K562 (cell line): ENCODE measurements around the gene TTC39C. TPM values are rescaled to one million over a fixed set of nuclear protein-coding genes. Genes with fewer than 3 reads are reported as not detected.

Experiments
- ATAC-seq: fragments of 200-7000 bp; cut with Tn5 transposase; 3 replicates; pipeline ENCODE4 v1.9.1; 2020; ENCODE audit warnings: moderate library complexity
- BruUV-seq: library from RNA; stranded (reverse); fragments of 400-500 nt; replicated peaks from 2 replicates; lab custom pipeline; 2021; lab: Mats Ljungman, UMichigan
- CTCF ChIA-PET: fragments of 300-600 bp; formaldehyde crosslinking; extraction: SDS; loops from one replicate; lab custom pipeline; 2021; ENCODE audit warnings: low intra/inter-chr PET ratio; lab: Yijun Ruan, JAX
- POLR2A ChIA-PET: fragments of 300-600, 350-650 bp; sonication (Branson Sonifier 250); formaldehyde crosslinking; extraction: SDS; loops from one replicate; lab custom pipeline; 2021; ENCODE audit warnings: antibody characterized with exemption, inconsistent platforms; lab: Yijun Ruan, JAX
- DNase-seq, 4 experiments: peaks; one replicate each; pipeline versions ENCODE4 v3.0.0 to v3.0.0-alpha.2; 2011 to 2018; ENCODE audit warnings: low spot score in 3 of 4, mixed read lengths in 3 of 4; ENCODE audit errors: extremely low read depth in 1 of 4
- FAIRE-seq: peaks from 2 replicates; lab custom pipeline; 2011; peaks lifted over from hg19 to GRCh38; lab: Jason Lieb, UNC
- H2AFZ ChIP-seq: 2 replicates; pipeline ENCODE4 v1.6.0; 2011; ENCODE audit warnings: low read depth, low read length, control low read depth, inconsistent platforms
- H3K27ac ChIP-seq: fragments of 200-600 bp; 3 replicates; pipeline ENCODE4 v1.8.0; 2011; ENCODE audit warnings: low read depth, mild to moderate bottlenecking, control low read depth, inconsistent platforms, low read length, moderate library complexity, mixed read lengths; ENCODE audit errors: extremely low read depth
- H3K27me3 ChIP-seq, 2 experiments: fragments of 300-600 bp in 1 of 2; 2 replicates in 1 of 2; 3 replicates in 1 of 2; pipeline versions ENCODE4 v1.6.0 to v1.8.0; 2011; ENCODE audit warnings: inconsistent platforms in 2 of 2, low read length in 2 of 2, mild to moderate bottlenecking in 1 of 2, mixed read lengths in 1 of 2, moderate library complexity in 1 of 2; ENCODE audit not compliant: control insufficient read depth in 2 of 2, insufficient read depth in 2 of 2
- H3K36me3 ChIP-seq: fragments of 300-600 bp; 3 replicates; pipeline ENCODE4 v1.8.0; 2011; ENCODE audit warnings: mild to moderate bottlenecking, low read length, inconsistent platforms; ENCODE audit not compliant: control insufficient read depth, insufficient read depth
- H3K4me1 ChIP-seq, 2 experiments: fragments of 200-600 bp in 1 of 2; replicated peaks in 1 of 2; 2 replicates in 1 of 2; 3 replicates in 1 of 2; pipeline versions ENCODE4 v1.5.1 to v1.8.0; 2011; ENCODE audit warnings: inconsistent platforms in 2 of 2, low read length in 2 of 2, mild to moderate bottlenecking in 1 of 2, mixed read lengths in 1 of 2, moderate library complexity in 1 of 2; ENCODE audit not compliant: control insufficient read depth in 2 of 2, insufficient read depth in 2 of 2
- H3K4me2 ChIP-seq: 2 replicates; pipeline ENCODE4 v1.6.1; 2011; ENCODE audit warnings: low read length, control low read depth, inconsistent platforms, mixed read lengths; ENCODE audit not compliant: insufficient read depth
- H3K4me3 ChIP-seq: fragments of 200-600 bp; sonication (generic), shearing (Covaris generic); 2 replicates; pipeline ENCODE4 v1.5.1; 2016; ENCODE audit warnings: control low read depth, inconsistent platforms
- H3K79me2 ChIP-seq: fragments of 200-600 bp; 3 replicates; pipeline ENCODE4 v1.8.0; 2011; ENCODE audit warnings: low read length, inconsistent platforms; ENCODE audit not compliant: control insufficient read depth, insufficient read depth
- H3K9ac ChIP-seq, 2 experiments: 2 replicates each; pipeline versions ENCODE4 v1.6.0 to v1.6.1; 2011; ENCODE audit warnings: low read depth in 2 of 2, low read length in 2 of 2, control low read depth in 1 of 2, inconsistent platforms in 1 of 2, mild to moderate bottlenecking in 1 of 2, mixed read lengths in 1 of 2; ENCODE audit not compliant: insufficient read depth in 1 of 2
- H3K9me1 ChIP-seq: one replicate; pipeline ENCODE4 v1.6.0; 2011; ENCODE audit warnings: inconsistent platforms, mild to moderate bottlenecking, low read length, moderate library complexity; ENCODE audit not compliant: control insufficient read depth, insufficient read depth
- H3K9me3 ChIP-seq: replicated peaks from 2 replicates; pipeline ENCODE4 v1.5.1; 2011; ENCODE audit warnings: low read depth, low read length, inconsistent platforms; ENCODE audit not compliant: control insufficient read depth, insufficient read depth
- H4K20me1 ChIP-seq: replicated peaks from 2 replicates; pipeline ENCODE4 v1.6.1; 2011; ENCODE audit warnings: low read length, inconsistent platforms, mixed read lengths; ENCODE audit not compliant: control insufficient read depth, insufficient read depth
- C11orf30 ChIP-seq: fragments of 450-650 bp; IDR thresholded peaks from 2 replicates; pipeline ENCODE4 v1.6.1; 2016; ENCODE audit warnings: low read depth, mild to moderate bottlenecking
- JUNB ChIP-seq: fragments of 450-650 bp; formaldehyde crosslinking; conservative IDR thresholded peaks from 2 replicates; pipeline ENCODE4 v1.4.0; 2020; ENCODE audit warnings: mild to moderate bottlenecking
- MAFF ChIP-seq: IDR thresholded peaks from 2 replicates; pipeline ENCODE4 v1.6.1; 2012; ENCODE audit warnings: low read length, improper control_type of control experiment
- MAFG ChIP-seq: fragments of 450-650 bp; conservative IDR thresholded peaks from 2 replicates; pipeline ENCODE4 v1.6.1; 2016; ENCODE audit warnings: missing genetic modification characterization, missing compliant biosample characterization
- MAFK ChIP-seq: IDR thresholded peaks from 2 replicates; pipeline ENCODE4 v1.6.1; 2011; ENCODE audit warnings: low read length, improper control_type of control experiment
- NCOA4 ChIP-seq: fragments of 450-650 bp; IDR thresholded peaks from 2 replicates; pipeline ENCODE4 v1.6.1; 2018; ENCODE audit warnings: mild to moderate bottlenecking; ENCODE audit not compliant: partially characterized antibody
- NFE2 ChIP-seq: IDR thresholded peaks from 2 replicates; pipeline ENCODE4 v1.6.1; 2014; ENCODE audit warnings: antibody characterized with exemption, low read depth
- NFE2L1 ChIP-seq: fragments of 450-650 bp; IDR thresholded peaks from 2 replicates; pipeline ENCODE4 v1.6.1; 2016; ENCODE audit warnings: missing genetic modification characterization, low read depth, mild to moderate bottlenecking, missing compliant biosample characterization, moderate library complexity, borderline replicate concordance
- ZNF316 ChIP-seq: fragments of 450-650 bp; IDR thresholded peaks from 2 replicates; pipeline ENCODE4 v1.6.1; 2016
- WGBS: fragments of 100-300 bp; shearing (Covaris generic); methylation state at CpG from one replicate; pipeline ENCODE4 v1.1.6; 2016; ENCODE audit warnings: low coverage, mixed read lengths; ENCODE audit not compliant: insufficient coverage; ENCODE audit errors: missing lambda C conversion rate; 5-methylcytosine and 5-hydroxymethylcytosine counted together
- in situ Hi-C: fragments of 300-500 bp; cut with MboI; formaldehyde crosslinking; loops from 4 replicates; pipeline ENCODE4 v1.15.0; 2018; ENCODE audit warnings: inconsistent platforms, mixed read lengths
- intact Hi-C: fragments of 100-400 bp; cut with micrococcal nuclease; formaldehyde crosslinking; loops from 2 replicates; pipeline ENCODE4 v1.14.2; 2022
- polyA plus RNA-seq, 8 experiments: library from polyadenylated mRNA; depleted of rRNA in 4 of 8; stranded (reverse) in 5 of 8; unstranded in 3 of 8; fragments of >200 nt; fragmentation: Nextera tagmentation in 2 of 8; fragmentation: Illumina TruSeq in 1 of 8; extraction: Ambion mirVana in 2 of 8; extraction: Trizol in 1 of 8; gene quantifications; 2 replicates each; pipeline versions ENCODE4 v1.2.1 to v1.2.3, GENCODE V29; 2011 to 2014; ENCODE audit warnings: inconsistent platforms in 1 of 8, missing spikeins in 1 of 8
- total RNA-seq, 7 experiments: library from RNA; depleted of rRNA in 6 of 7; stranded (reverse); fragments of >200 nt in 6 of 7; fragmentation: Illumina TruSeq in 2 of 7; extraction: Trizol in 2 of 7; gene quantifications; 2 replicates each; pipeline versions ENCODE4 v1.2.1 to v1.2.3, GENCODE V29; 2011 to 2021; ENCODE audit warnings: low replicate concordance in 1 of 7

The TTC39C gene
- total and polyA plus RNA-seq, 9 of the 15 experiments (the other 6 are each of a cell fraction or from before 2014, with no cell fraction given): 0.01 to 0.58 (median 0.18) TPM; not detected in 5

- H3K4me2 ChIP-seq: no peak overlapping the region
- no peaks in the 10 kb centered on the region for H3K36me3 ChIP-seq
- H4K20me1 ChIP-seq: no peaks in the 10 kb centered on the region
- intact Hi-C loops (no loop called here), in situ Hi-C loops (loop anchor here (10.0 kb wide), 1 partner anchor 311 kb away; no protein-coding TSS in a partner anchor)
- H3K9ac ChIP-seq: no peak overlapping the region
- no peak overlapping the region for H3K4me3 ChIP-seq
- TF ChIP-seq NFE2L1 (tag) (peak; percentile 54; the same call in 1 of the 2 replicates), NFE2 (0 out of 2 replicates have a peak, but pooled peaks have one; percentile 33), MAFK (peak; percentile 31; the same call in 1 of the 2 replicates), C11orf30 (peak; percentile 58), NCOA4 (no peak), ZNF316 (peak; percentile 71), JUNB (no peak), MAFF (peak; percentile 49; the same call in 1 of the 2 replicates), MAFG (tag) (peak; percentile 72)
- no peak for DNase-seq
- H3K27ac ChIP-seq: no peak overlapping the region
- ChIA-PET POLR2A (interaction anchor here (1.0 to 1.1 kb wide), 2 partner anchors 22 to 102 kb away, joined by 3 read pairs; no protein-coding TSS in a partner anchor), CTCF (no interaction called here)
- peaks cover 9 to 18% of the 10 kb centered on the region in 2 experiments; a peak in 4 of 5 replicates for H3K27me3 ChIP-seq
- H3K4me1 ChIP-seq: no peaks in the 10 kb centered on the region
- no peak overlapping the region for H2AFZ ChIP-seq
- no peaks in the 10 kb centered on the region for H3K9me3 ChIP-seq
- WGBS: 2% methylated on average over 3 of the region's 3 CpGs
- ATAC-seq: no peak
- BruUV-seq: no TSS peak
- no peak for FAIRE-seq
- H3K9me1 ChIP-seq: no peaks in the 10 kb centered on the region
- no peaks in the 10 kb centered on the region for H3K79me2 ChIP-seq
Measured at GRCh38 chr18:24173997-24174396, 159.4 kb downstream of the TTC39C start.
